HG03108 (cell line): ENCODE measurements around the gene RILP.
A peak's percentile ranks its signal among the peaks of the same experiment; 100 is the strongest.

Source experiments
- ATAC-seq: cut with Tn5 transposase; IDR thresholded peaks from one replicate; pipeline ENCODE4 v1.9.1; 2021; ENCODE audit warnings: moderate library complexity; ENCODE audit not compliant: unreplicated experiment

The RILP gene

GRCh38 chr17:1629504-1630310 is 20.0 kb downstream of the RILP start:
- no peak for ATAC-seq

GRCh38 chr17:1628856-1629503 is 20.7 kb downstream of the RILP start:
- ATAC-seq: peak; percentile 49

DNA sequence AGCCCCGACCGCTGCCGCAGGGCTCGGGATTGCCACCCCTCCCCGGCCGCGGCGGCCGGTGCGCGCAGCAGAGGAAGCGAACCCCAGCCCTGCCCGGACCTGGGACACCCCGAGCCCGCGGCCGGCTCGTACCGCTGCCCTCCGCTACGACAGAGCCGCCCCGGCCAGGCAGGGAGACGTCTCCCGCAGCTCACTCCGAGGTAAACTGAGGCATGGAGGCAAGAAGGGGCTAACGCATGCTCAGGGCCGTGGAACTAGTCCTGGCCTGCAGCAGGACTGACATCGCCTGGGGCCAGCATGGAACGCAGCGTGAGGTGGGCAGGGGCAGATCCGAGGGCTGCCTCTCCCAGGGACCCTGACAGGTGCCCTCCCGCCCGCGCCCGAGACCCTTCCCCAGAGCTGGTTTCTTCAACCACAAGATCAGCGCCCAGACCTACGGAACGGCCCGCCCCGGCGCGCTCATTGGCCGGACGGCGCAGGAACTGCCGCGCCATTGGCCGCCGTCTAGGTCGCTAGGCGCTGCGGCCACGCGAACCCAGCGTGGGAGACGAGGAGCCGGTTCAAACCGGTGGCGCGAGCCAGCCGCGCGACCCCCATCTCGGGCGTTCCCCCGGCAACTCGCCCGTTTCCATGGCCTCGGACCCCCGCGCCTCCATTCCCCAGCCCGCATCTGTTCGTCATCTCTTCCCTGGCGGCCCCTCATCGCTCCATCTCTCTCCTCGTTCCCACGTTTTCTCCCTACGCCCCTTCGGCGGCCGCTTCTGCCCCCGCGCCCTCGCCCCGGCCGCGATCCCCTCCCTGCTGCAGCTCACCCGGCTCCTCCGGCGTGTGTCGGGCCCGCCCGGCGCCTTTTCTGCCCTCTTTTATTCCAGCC is 21.4 kb downstream of the RILP start, which contains the start of gene SLC43A2:
Gene SLC43A2 (minus strand): TSS at position 853 of the 874 bp plus-strand sequence. CDS start 960 bp downstream, outside the sequence.
- peak; percentile 44 for ATAC-seq

DNA sequence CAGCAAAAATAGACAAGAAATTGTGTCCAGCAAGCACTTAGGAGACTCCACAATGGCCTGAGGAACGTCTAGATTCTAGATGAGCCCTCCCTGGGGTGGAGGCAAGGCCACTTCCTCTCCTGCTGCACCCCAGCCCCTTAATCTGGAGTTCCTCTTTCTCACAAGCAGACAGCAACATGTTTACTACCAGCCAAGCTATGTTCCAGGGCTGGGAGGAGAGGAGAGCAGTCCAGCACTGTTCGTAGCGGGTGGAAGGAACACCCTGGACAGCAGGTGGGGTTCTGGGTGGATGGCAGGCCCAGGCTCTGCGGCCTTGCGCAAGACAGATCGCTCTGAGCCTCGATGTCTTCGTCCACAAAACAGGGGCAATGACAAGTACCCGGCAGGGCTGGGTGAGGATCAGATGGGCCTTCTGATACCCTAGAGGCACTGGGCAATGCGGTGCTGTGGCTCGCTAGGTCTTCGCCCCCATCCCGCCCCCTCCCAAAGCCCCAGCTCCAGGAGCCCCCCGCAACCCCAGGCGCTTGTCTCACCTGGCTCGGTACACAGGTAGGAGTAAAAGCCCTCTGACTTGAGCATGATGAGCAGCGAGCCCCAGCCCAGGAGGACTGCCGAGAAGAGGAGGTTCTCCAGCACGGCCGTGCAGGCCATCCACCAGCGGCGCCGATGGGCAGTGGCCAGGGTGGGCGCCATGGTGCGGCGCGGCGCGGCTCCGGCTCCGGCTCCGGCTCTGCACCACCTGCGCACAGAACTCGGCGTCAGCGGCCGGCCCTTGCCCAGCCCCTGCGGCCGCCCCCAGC is 22.3 kb downstream of the RILP start:
- no peak for ATAC-seq

- ATAC-seq: no peak
Observed at GRCh38 chr17:1626333-1626732, 23.3 kb downstream of the RILP start.

DNA sequence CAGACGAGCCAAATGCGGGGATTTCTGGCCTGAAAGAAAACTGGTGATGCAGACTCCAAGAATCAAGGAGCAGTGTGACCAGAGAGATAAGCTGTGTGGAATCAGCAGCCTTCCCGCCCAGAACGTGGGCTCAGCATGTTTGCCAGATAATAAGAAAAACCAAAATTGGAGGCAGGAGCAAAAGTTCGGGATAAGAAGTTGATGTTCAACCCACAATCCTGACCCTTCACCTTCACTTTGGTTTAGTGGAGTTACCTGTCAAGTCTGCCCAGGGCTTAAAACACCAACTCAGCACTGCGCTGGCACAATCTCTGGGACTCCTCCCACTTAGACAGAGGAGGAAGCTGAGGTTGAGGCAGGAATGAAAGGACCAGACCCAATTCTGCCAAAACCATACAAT is 24.1 kb downstream of the RILP start:
- ATAC-seq: no peak

DNA sequence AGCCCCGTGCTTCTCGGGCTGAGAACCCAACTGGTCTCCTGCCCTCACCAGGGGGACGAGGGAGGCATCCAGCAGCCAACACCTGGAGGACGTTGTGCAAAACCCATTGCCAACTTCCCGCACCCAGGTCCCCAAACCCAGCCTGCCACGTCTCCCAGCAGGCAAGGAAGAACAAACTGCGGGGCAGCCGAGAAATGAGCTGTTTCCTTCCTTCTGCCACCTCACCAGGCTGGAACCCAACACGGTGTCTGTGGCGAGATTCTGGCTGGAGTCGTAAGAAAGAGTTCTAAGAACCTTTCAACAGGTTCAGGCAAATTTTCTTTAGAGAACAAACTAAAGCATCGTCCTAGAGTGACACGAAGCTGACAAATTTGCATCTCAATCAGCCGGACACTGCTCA is 24.6 kb downstream of the RILP start:
- ATAC-seq: no peak

- ATAC-seq: no peak
Observed at GRCh38 chr17:1624650-1625049, 25.0 kb downstream of the RILP start.

DNA sequence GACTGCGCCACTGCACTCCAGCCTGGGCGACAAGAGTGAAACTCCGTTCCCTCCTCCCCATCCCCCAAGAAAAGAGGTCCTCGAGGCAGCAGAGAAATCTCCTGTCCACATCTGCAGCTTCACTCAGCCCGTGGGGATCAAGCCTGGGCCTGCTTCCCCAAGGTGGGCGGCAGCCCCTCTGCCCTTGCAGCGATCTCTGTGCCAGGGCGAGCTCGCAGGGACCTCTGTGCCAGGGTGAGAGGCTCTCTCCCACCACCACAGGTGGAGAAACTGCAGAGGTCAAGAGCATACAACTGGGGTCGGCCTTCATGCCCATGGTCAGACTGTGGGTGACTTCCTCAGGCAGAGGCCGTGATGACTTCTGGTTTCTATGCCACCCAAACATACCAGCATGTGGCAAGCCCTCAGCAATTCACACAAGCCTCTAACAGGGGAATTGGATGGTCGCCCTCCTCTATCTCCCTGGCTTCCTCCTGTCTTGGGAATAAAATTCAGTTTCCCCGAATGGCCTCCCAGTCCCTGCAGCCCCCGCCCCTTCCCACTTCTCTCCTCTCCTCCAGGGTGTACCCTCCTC is 26.5 kb downstream of the RILP start:
- no peak for ATAC-seq

GRCh38 chr17:1621273-1621954 is 28.3 kb downstream of the RILP start:
- ATAC-seq: no peak

- ATAC-seq: no peak
Observed at GRCh38 chr17:1620486-1620885, 29.2 kb downstream of the RILP start.

DNA sequence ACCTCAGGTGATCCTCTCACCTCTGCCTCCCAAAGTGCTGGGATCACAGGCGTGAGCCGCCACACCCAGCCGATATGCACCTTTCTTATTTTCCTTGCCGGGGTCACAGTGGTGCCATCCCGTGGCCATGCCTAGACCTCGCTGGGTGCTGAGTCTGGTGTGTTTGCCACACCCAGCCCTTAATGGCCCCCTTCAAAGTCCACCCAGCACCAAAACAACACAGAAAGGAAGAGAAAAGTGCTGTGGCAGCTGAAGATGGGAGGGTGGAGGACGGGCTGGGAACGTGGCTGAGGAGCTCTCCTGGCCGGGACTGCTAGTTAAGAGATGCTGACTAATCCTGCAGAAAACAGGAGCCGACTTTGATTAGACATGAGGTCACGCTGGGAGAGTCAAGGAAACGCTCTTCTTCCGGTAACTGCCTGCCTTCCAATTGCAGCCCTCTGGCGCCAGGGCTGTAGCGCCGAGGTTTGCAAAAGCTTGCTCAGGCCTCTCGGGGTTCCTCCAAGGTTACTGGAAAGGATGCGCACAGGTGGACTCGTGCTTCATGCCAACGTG is 32.0 kb downstream of the RILP start:
- no peak for ATAC-seq

DNA sequence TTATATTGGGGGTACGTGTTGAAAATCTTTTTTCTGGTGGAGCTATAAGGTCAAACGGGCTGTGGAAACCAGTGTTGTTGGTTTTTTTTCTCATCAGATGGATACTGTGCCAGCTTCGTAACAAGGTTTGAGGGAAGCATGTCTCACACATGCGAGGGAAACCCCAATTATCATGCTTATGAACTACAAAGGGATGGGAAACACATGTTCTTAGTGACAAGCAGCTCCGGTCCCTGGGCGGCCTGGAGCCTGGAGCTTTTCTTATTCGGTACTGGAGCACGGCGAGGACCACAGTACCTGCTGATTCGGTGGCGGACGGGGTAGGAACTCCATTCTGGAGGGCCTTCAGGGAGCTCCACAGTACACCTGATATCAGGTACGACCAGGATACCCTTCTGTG is 33.6 kb downstream of the RILP start:
- no peak for ATAC-seq

DNA sequence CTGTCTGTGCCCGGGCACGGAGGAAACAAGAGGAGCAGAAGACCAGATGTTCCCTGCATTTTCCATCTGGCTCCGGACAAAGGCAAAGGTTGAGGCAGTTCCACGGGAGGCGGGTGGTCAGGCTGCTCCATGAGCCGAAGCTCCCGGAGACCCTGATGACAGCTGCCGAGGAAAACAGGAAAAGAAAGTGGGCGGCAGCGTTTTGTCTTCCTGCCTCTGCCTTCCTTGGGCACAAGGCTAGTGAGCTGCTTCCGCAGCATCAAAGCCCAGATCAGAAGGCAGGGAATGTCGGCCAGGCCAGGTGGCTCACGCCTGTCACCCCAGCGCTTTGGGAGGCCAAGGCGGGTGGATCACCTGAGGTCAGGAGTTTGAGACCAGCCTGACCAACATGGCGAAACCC is 37.3 kb downstream of the RILP start:
- no peak for ATAC-seq

DNA sequence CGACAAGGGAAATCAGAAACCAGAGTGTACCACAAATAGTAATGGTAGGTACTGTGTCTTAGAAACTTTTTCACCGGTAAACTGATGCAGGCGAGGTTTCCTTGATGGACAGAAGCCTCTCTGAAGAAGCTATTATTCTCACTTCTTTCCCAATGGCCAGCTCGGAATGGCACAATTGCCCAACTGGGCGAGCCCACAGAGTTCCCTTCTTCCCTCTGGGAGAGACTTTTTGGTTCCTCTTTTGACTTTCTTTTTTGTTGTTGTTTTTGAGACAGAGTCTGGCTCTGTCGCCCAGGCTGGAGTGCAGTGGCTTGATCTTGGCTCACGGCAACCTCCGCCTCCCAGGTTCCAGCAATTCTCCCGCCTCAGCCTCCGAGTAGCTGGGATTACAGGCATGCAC is 38.0 kb downstream of the RILP start:
- no peak for ATAC-seq

GRCh38 chr17:1608676-1609075 is 41.0 kb downstream of the RILP start:
- ATAC-seq: no peak

DNA sequence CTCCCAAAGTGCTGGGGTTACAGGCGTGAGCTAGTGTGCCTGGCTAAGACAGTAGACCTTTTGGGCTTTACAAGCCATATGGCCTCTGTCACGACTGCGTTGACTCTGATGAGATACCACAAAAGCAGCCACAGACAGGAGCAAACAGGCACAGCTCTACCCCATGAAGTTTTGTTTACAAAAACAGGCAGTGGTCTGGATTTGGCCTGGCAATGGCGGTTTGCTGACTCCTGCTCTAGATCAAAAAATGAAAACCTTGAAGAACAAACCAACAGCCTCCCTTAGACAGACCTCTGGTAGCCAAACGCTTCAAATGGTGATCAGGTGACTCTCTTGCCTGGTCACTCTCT is 41.7 kb downstream of the RILP start:
- ATAC-seq: no peak

DNA sequence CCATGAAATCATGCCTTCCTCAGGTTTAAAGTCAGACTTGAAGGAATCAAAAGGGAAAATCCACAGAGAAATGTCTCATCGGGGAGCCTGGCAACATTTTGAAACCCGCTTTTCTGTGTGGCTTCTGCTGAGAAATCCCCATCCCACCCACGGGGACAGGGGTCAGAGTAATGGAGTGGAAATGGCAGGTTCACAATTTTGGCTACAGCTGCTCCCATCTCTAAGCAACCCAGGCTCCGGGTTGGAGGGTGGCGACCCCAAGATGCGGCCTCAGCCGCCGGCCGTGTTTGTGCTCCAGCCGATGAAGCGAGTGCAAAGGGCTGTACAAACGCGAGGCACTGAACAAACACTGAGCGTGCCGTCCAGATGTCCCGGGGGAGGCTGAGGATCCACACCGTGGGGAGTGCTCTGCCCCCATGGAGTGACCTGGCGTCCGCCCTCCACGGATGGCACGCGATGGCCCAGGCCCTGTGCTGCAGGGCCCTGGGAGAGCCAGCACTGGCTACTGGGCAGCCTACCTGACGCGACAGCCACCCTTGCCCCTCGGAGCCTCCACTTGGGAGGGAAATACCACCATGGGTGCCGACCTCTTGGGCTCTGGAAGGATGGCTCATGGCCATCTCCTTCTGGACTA is 43.2 kb downstream of the RILP start:
- ATAC-seq: no peak

DNA sequence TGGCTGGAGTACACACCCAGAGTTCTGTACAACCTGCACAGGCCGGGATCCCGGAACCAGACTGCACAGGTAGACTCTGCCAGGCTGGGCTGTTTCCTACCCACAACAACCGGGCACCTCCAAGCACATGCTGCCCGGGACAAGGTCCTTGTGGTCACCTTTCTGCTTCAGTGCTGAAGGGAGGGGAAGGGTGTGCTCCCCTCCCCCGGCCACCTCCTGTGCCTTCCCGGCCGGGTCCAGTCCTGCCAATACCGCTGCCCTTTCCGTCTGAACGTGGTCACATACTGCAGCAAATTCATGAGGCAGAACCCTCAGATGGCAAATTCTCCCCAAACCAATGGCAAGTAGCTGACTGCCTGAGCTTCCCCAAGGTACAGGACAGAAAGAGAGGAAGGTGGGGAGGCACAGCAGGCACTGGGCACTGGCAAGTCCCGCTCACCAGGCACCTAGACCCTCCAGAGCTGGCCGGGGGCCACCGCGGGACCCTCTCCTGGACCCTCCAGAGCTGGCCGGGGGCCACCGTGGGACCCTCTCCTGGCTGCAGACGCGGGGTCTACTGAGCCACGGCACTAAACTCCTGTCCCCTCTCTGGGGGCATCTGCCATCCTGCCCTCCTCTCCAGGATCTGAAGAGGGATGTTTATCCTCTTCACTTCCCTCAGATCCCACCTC is 43.9 kb downstream of the RILP start:
- ATAC-seq: no peak
